LoVo (cell line): ENCODE results near the gene SLC19A1.

Experiments used
- DNase-seq: peaks from one replicate; pipeline ENCODE4 v3.0.0-alpha.2; 2016; ENCODE audit warnings: low spot score

Gene SLC19A1

GRCh38 chr21:45542242-45542666, at the start of gene SLC19A1:
Gene SLC19A1 (minus strand): TSS chr21:45542440. CDS start chr21:45537959, 4,481 bp downstream.
- peak; percentile 76 for DNase-seq

GRCh38 chr21:45591619-45592207, 49.5 kb upstream of the SLC19A1 start:
- DNase-seq, result no peak

GRCh38 chr21:45590726-45591618, 48.7 kb upstream of the SLC19A1 start:
- DNase-seq, result no peak

- no peak for DNase-seq
Measured at GRCh38 chr21:45590246-45590725, 48.0 kb upstream of the SLC19A1 start.

- DNase-seq, result no peak
Measured at GRCh38 chr21:45589686-45590245, 47.5 kb upstream of the SLC19A1 start.

GRCh38 chr21:45588871-45589491, 46.7 kb upstream of the SLC19A1 start:
- no peak for DNase-seq

- DNase-seq, result no peak
Measured at GRCh38 chr21:45588086-45588825, 46.0 kb upstream of the SLC19A1 start.

GRCh38 chr21:45586289-45586858, 44.1 kb upstream of the SLC19A1 start:
- DNase-seq, result no peak

GRCh38 chr21:45584786-45585185, 42.5 kb upstream of the SLC19A1 start:
- no peak for DNase-seq

GRCh38 chr21:45583831-45584509, 41.7 kb upstream of the SLC19A1 start:
- DNase-seq, result no peak

- DNase-seq, result no peak
Measured at GRCh38 chr21:45582128-45582527, 39.9 kb upstream of the SLC19A1 start.

GRCh38 chr21:45581322-45581712, 39.1 kb upstream of the SLC19A1 start:
- DNase-seq, result no peak

GRCh38 chr21:45580576-45581321, 38.5 kb upstream of the SLC19A1 start:
- peak; percentile 1 for DNase-seq

- DNase-seq, result no peak
Measured at GRCh38 chr21:45580181-45580575, 37.9 kb upstream of the SLC19A1 start.

GRCh38 chr21:45579383-45580180, 37.3 kb upstream of the SLC19A1 start:
- DNase-seq, result no peak

- DNase-seq, result no peak
Measured at GRCh38 chr21:45578811-45579381, 36.7 kb upstream of the SLC19A1 start.

- DNase-seq, result peak; percentile 9
Measured at GRCh38 chr21:45578176-45578801, 36.0 kb upstream of the SLC19A1 start.

GRCh38 chr21:45577801-45578175, 35.5 kb upstream of the SLC19A1 start:
- DNase-seq, result no peak
